Testis (tissue), 3 donors: ENCODE measurements around the gene STOX2. TPM values are rescaled to one million over a fixed set of nuclear protein-coding genes. Genes with fewer than 3 reads are reported as not detected.
"Not testable (repeated sequence)": the region's sequence is repeated elsewhere in the genome, so short reads cannot be mapped to it uniquely, and the experiment has no call there.

Experiments used
- DNase-seq: peaks from one replicate; pipeline ENCODE4 v3.0.0-alpha.2; 2019
- H3K27ac ChIP-seq, 2 donors: fragments of 200-600 bp; sonication (generic); one replicate each; pipeline ENCODE4 v1.5.1; 2019
- H3K27me3 ChIP-seq: fragments of 200-600 bp; sonication (generic); one replicate; pipeline ENCODE4 v1.5.1; 2019
- H3K36me3 ChIP-seq: fragments of 200-600 bp; sonication (generic); one replicate; pipeline ENCODE4 v1.5.1; 2017; ENCODE audit warnings: low read depth; ENCODE audit errors: missing control alignments
- H3K4me1 ChIP-seq: fragments of 200-600 bp; sonication (generic); one replicate; pipeline ENCODE4 v1.5.1; 2019
- H3K4me3 ChIP-seq, 2 donors: fragments of 200-600 bp; sonication (generic); one replicate each; pipeline ENCODE4 v1.5.1; 2017 to 2019
- H3K9me3 ChIP-seq: fragments of 200-600 bp; sonication (generic); one replicate; pipeline ENCODE4 v1.5.1; 2017
- CTCF ChIP-seq, 3 experiments: fragments of 450-650 bp in 2 of 3; fragments of 200-600 bp in 1 of 3; sonication (generic) in 1 of 3; IDR thresholded peaks; one replicate each; pipeline ENCODE4 v1.5.1; 2016 to 2019; ENCODE audit warnings: antibody characterized with exemption in 3 of 3, mild to moderate bottlenecking in 2 of 3, moderate library complexity in 1 of 3
- POLR2A ChIP-seq: fragments of 450-650 bp; IDR thresholded peaks from one replicate; pipeline ENCODE4 v1.6.1; 2017; ENCODE audit warnings: antibody characterized with exemption, mild to moderate bottlenecking, moderate library complexity
- WGBS, 2 donors: methylation state at CpG; one replicate each; pipeline ENCODE4 v1.1.5; 2018; 5-methylcytosine and 5-hydroxymethylcytosine counted together
- intact Hi-C: fragments of 100-400 bp; cut with DNase I; formaldehyde crosslinking; loops from one replicate; pipeline ENCODE4 v1.15.1; 2023; ENCODE audit warnings: low total_unique reads
- polyA plus RNA-seq: library from polyadenylated mRNA; stranded (reverse); fragments of 350-450 nt; fragmentation: Illumina TruSeq; extraction: RNeasy Lipid Tissue Mini Kit (QIAGEN cat#74804); gene quantifications from one replicate; pipeline ENCODE4 v1.2.3, GENCODE V29; 2014; ENCODE audit warnings: low read depth, low replicate concordance; ENCODE audit not compliant: insufficient read depth
- total RNA-seq, 2 donors: library from RNA; depleted of rRNA; stranded (reverse); fragments of >200 nt; gene quantifications; one replicate each; pipeline ENCODE4 v1.2.3, GENCODE V29; 2016

STOX2 gene
- total and polyA plus RNA-seq, 3 donors from 2014 or later: 5.8 to 17.7 (median 15.2) TPM

- Histone ChIP-seq H3K9me3 (no peaks in the 10 kb centered on the region), H3K4me1 (no peaks in the 10 kb centered on the region), H3K27ac (no peak overlapping the region), H3K4me3 (no peak overlapping the region), H3K36me3 (no peaks in the 10 kb centered on the region), H3K27me3 (no peaks in the 10 kb centered on the region)
- 85 to 88% methylated on average over 3 of the region's 3 CpGs for WGBS, 2 donors
- no peak for TF ChIP-seq POLR2A
- TF ChIP-seq CTCF (IDR thresholded peaks at IDR 0.05): no peak
- no peak for DNase-seq
- intact Hi-C loops: no loop called here
Observed at GRCh38 chr4:183936574-183937345, 31.7 kb downstream of the STOX2 start.

GRCh38 chr4:183940864-183941263 is 35.8 kb downstream of the STOX2 start:
- 69 to 70% methylated on average over 4 of the region's 4 CpGs for WGBS, 2 donors
- no peak overlapping the region for H3K27ac ChIP-seq
- no peaks in the 10 kb centered on the region for H3K4me1 ChIP-seq
- TF ChIP-seq POLR2A: no peak
- no peak for TF ChIP-seq CTCF (IDR thresholded peaks at IDR 0.05)
- H3K36me3 ChIP-seq: no peaks in the 10 kb centered on the region
- DNase-seq: no peak
- H3K27me3 ChIP-seq: no peaks in the 10 kb centered on the region
- intact Hi-C loops: no loop called here
- no peaks in the 10 kb centered on the region for H3K9me3 ChIP-seq
- no peak overlapping the region for H3K4me3 ChIP-seq

- TF ChIP-seq POLR2A (no peak), CTCF (IDR thresholded peaks at IDR 0.05) (no peak)
- Histone ChIP-seq H3K9me3 (no peaks in the 10 kb centered on the region), H3K27me3 (no peaks in the 10 kb centered on the region), H3K4me3 (no peak overlapping the region), H3K27ac (no peak overlapping the region), H3K36me3 (no peaks in the 10 kb centered on the region), H3K4me1 (no peaks in the 10 kb centered on the region)
- no peak for DNase-seq
- intact Hi-C loops: no loop called here
Observed at GRCh38 chr4:183941964-183942363, 36.9 kb downstream of the STOX2 start.

- Histone ChIP-seq H3K27me3 (no peaks in the 10 kb centered on the region), H3K9me3 (no peaks in the 10 kb centered on the region), H3K4me1 (no peaks in the 10 kb centered on the region), H3K4me3 (no peak overlapping the region), H3K27ac (no peak overlapping the region), H3K36me3 (no peaks in the 10 kb centered on the region)
- 87 to 90% methylated on average over 8 of the region's 8 CpGs for WGBS, 2 donors
- intact Hi-C loops: no loop called here
- DNase-seq: no peak
- TF ChIP-seq POLR2A (no peak), CTCF (IDR thresholded peaks at IDR 0.05) (no peak)
Observed at GRCh38 chr4:183945741-183946140, 40.6 kb downstream of the STOX2 start.

- Histone ChIP-seq H3K27me3 (no peaks in the 10 kb centered on the region), H3K36me3 (no peaks in the 10 kb centered on the region), H3K27ac (no peak overlapping the region), H3K4me3 (no peak overlapping the region), H3K9me3 (no peaks in the 10 kb centered on the region), H3K4me1 (no peaks in the 10 kb centered on the region)
- intact Hi-C loops: no loop called here
- WGBS, 2 donors: 60 to 88% methylated on average over 7 to 8 of the region's 8 CpGs
- TF ChIP-seq CTCF (IDR thresholded peaks at IDR 0.05) (no peak), POLR2A (no peak)
- DNase-seq: no peak
Observed at GRCh38 chr4:183950536-183950935, 45.4 kb downstream of the STOX2 start.

GRCh38 chr4:183952652-183953051 is 47.5 kb downstream of the STOX2 start:
- intact Hi-C loops, H3K27me3 ChIP-seq, H3K4me1 ChIP-seq, H3K9me3 ChIP-seq, H3K4me3 ChIP-seq, H3K36me3 ChIP-seq, DNase-seq, H3K27ac ChIP-seq: not testable (repeated sequence)
- 83 to 97% methylated on average over 1 of the region's 1 CpG for WGBS, 2 donors
